Activated CD4-positive, alpha-beta T cell treated with anti-CD3 and anti-CD28 coated beads for 24 hours (primary cell): Measurements from ENCODE around the gene RAPGEF6.
"Not testable (repeated sequence)": the region's sequence is repeated elsewhere in the genome, so short reads cannot be mapped to it uniquely, and the experiment has no call there.

Experiments used
- DNase-seq, 2 donors: peaks; one replicate each; pipeline ENCODE4 v3.0.0-alpha.2; 2020; ENCODE audit warnings: low read depth in 2 of 2

The RAPGEF6 gene

DNA sequence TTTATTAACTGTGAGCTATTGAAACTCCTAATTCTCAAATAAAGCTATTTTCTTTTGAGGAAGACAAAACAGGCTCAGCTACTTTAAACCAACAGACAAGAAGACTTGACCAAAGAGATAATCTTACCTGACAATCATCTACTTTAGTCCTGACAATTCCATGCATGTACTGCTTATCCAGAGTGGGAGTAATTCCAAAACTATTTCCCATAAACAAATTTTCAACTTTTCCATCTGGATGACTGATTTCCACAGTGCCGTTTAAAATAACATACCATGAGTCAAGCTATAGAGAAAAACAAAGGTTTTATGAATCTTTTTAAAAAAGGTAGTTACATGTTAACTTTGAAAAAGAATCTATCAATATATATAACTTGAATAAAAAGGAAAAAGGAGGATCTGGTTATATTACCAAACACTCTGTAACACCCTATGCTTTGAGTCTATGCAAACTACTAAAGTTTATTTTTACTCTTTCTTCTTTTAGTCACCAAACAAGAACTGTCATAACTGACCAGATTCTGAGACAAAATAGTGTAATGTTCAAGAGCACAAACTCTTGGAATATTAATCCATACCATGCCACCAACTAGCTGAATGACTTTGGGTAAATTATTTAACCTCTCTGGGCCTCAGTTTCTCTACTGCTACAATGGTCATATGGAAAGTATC is 129.7 kb downstream of the RAPGEF6 start:
- DNase-seq, result no peak

DNA sequence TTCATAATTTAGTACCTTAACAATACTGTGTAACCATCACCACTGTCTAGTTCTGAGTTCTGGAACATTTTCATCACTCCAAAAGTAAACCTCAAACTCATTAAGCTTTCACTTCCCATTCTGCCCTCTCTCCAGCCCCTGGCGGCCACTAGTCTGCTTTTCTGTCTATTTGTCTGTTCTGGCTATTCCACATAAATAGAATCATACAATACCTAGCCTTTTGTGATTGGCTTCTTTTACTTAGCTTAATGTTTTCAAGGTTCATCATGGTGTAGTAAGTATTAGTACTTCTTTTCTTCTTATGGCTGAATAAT is 138.7 kb downstream of the RAPGEF6 start:
- DNase-seq, result no peak

DNA sequence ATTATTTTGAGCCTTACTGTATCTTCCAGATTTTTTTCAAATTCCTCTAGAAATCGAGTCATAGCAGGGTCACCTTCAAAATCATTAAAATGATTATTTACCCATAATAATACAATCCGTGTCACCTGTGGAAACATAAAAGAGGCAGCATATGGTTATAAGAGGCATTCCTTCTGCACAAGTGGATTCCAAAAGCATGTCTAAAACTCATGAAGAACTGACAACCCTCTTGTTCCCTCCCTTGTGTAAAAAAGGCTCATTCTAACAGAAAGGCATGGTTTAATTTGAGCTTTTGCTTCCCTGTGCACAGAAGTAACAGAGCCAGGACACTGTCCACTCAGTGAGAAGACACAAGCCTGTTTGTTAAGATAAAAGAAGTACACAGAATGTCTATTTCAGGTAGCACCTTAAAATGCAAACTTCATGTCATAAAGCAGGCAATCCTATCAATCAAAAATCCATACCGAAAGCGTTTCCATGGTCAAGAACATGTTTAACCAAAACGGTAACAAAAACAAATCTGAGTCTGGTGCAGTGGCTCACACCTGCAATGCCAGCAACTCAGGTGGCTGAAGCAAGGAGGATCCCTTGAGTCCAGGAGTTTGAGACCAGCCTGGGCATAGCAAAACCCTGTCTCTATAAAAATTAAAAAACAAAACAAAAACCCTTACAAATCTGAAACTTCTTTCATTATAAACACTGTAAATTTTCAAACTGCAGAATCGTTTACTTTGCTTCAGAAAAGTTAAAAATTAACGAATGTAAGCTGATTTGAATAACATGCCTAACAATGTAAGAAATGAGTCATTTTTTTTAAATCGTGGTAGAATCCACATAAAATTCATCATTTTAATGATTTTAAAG is 139.3 kb downstream of the RAPGEF6 start:
- DNase-seq, result no peak

DNA sequence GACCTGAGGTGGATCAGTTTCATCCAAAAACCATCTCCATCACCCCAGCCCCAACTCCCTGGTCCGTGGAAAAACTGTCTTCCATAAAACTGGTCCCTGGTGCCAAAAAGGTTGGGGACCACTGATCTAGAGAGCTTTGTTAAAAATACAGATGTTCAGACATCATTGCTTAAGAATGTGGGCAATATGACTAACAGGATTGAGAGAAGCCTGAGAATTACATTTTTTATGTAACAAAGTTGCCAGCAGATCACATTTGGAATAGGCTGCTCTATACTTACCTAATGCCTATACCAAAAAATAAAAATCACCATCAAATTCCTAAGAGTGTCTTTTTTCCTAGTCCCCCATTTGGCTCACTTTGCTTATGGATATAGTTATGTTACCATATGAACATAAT is 143.3 kb downstream of the RAPGEF6 start:
- DNase-seq, result no peak

- DNase-seq, result no peak
These were observed 146.6 kb downstream of the RAPGEF6 start for GRCh38 chr5:131488463-131488862.

DNA sequence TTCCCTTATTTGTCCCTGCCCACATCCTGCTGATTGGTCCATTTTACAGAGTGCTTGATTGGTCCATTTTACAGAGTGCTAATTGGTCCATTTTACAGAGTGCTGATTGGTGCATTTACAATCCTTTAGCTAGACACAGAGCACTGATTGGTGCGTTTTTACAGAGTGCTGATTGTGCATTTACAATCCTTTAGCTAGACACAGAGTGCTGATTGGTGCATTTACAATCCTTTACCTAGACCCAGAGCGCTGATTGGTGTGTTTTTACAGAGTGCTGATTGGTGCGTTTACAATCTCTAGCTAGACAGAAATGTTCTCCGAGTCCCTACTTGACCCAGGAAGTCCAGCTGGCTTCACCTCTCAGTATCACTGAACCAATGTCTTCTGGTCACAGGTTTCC is 147.7 kb downstream of the RAPGEF6 start:
- not testable (repeated sequence) for DNase-seq

DNA sequence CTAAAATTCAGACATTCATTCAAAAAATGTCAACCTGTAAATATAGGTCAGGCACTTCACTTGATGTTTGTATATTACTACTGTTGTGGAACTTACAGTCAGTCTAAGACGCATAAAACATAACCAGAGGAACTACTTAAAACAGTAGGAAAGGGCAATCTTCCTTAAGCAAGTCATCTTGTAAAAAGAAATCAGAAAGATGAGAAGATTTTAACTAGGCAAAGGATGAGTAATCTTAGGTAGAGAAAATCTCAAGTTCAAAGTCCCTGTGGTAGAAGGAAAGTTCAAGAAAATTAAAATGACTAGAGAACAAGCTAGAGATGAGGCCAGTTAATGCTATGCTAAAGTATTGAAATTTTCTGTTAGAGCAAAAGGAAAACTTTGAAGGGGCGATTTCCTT is 152.4 kb downstream of the RAPGEF6 start:
- DNase-seq, result no peak

DNA sequence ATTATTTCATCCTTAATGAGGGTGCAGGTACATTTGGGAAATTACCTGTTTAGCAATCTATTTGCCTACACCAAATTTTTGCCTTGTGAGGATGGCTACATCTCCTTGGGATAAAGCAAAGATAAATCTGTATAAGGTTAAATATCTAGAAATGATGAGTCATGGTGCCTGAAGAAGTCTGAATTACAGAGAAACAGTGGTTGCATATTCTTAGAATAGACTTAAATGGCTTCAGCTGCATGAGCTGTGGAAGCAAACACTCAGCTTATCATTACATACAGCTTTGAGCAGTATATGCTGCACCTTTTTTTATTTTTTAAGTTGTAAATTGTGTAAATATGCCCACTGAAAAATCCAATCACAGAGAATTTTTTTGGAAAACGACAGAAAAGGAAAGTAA is 153.5 kb downstream of the RAPGEF6 start:
- no peak for DNase-seq

DNA sequence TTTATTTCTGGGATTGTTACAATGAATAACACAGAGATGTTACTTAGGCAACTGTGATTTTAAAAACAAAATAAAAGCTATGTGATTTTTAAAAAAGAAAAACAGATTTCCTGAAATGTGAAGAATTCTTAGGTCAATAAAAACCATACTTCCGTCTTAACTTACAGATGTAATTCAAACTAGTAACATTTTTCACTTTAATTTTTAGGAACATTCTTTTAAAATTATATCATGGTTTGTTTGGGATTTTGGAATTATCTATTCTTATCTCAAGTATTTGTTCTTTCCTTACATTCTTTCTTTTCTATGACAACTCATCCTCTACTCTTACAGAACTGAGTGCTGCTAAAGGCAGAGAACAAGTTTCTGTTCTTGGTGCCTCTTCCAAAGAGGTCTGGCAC is 159.5 kb downstream of the RAPGEF6 start:
- no peak for DNase-seq

- DNase-seq, result no peak
These were observed 161.3 kb downstream of the RAPGEF6 start for GRCh38 chr5:131473731-131474130.

- no peak for DNase-seq
These were observed 168.8 kb downstream of the RAPGEF6 start for GRCh38 chr5:131466171-131466766.

DNA sequence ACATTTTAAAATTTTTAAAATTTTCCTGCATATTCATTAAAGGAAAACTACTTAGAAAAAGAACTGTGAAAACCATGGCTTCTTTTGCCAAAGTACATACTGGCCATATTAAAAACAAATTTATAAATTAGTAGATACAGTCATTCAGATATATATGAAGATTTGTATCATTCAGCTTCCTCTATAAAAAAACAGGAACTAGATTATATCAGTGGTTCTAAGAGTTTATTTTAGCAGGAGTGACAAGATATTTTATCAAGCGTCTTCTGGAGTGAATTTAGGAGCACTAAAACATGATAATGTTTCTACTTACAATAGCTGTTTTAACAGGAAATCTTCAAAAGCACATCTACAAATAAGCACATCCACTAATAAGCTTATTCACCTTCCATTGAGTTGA is 171.4 kb downstream of the RAPGEF6 start:
- DNase-seq, result no peak

- no peak for DNase-seq
These were observed 172.6 kb downstream of the RAPGEF6 start for GRCh38 chr5:131462454-131462853.

- DNase-seq, result no peak
These were observed 173.3 kb downstream of the RAPGEF6 start for GRCh38 chr5:131461742-131462141.

- no peak for DNase-seq
These were observed 174.0 kb downstream of the RAPGEF6 start for GRCh38 chr5:131460867-131461572.

DNA sequence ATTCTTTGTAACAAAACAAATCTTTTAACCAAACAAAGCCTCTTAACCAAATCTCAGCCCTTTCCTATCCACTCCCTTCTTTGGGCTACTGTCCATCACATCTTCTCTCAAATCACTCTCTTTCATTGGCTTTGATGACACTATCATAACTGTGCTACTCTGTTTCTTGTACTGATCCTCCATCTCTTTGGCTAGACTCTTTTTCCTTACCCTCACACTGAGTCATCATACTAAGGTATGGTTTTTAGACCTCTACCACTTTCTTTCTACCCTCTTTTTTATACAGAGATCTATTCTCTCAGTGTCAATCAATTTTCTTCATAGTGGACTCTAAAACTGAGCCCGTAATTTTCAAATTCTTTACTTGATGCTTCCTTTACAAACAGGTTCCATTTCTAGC is 174.9 kb downstream of the RAPGEF6 start:
- DNase-seq, result no peak

- DNase-seq, result no peak
These were observed 175.8 kb downstream of the RAPGEF6 start for GRCh38 chr5:131459216-131459615.

GRCh38 chr5:131457193-131457592 is 177.8 kb downstream of the RAPGEF6 start:
- DNase-seq, result no peak

GRCh38 chr5:131450941-131451340 is 184.1 kb downstream of the RAPGEF6 start:
- DNase-seq, result no peak

DNA sequence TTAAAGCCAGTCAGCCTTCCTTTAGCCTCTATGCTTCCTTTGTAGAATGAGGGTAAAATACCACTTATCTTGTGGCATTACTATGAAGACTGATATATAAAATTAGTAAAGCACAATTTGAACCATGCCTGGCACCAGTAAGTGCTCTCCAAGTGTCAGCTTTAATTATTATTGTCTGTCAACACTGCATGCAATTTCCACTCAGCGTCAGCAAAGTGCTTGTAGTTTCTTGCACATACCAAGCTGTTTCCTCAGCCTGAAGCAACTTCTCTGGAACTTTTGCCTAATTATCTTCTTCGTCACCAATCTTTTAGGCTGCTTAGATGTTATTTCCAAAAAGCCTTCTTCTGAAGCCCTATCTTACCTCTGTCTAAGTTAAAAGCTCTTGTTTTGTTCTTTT is 193.8 kb downstream of the RAPGEF6 start:
- no peak for DNase-seq

DNA sequence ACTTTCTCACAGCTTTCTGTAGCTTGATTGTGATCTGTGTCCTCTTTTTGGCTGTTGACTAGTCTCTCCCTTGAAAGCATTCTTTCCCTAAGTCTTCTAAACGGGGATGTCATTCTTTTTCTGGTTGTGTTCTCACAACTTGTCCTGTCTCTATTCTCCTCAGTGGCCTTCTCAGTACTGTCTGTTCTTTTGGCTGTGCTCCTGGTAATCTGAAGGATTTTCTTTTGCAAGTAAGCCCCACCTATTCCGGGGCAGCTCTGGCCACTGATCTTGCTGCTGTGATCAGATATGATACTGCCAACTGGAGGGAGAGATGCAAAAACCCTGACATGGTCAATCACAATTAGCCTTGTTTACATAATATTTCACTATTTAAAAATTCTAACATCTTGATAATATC is 198.9 kb downstream of the RAPGEF6 start:
- DNase-seq, result no peak

GRCh38 chr5:131433109-131433508 is 201.9 kb downstream of the RAPGEF6 start:
- no peak for DNase-seq
